Measurements from ENCODE around the gene CCDC184. TPM values are rescaled to one million over a fixed set of nuclear protein-coding genes. Genes with fewer than 3 reads are reported as not detected.

CCDC184 gene
- total and polyA plus RNA-seq, 2 of the 13 experiments (the other 11 are each of a cell fraction or from before 2014, with no cell fraction given): not detected

GRCh38 chr12:48157018-48157888 lies 26.2 kb upstream of the CCDC184 start, which contains the start of gene ASB8 (continued):
- TF ChIP-seq HNRNPLL (IDR thresholded peaks at IDR 0.05; ENCODE audit: low read depth, low read length, poor library complexity, severe bottlenecking): peak; percentile 90
- TF ChIP-seq ZNF512 (CRISPR knock-in tag; IDR thresholded peaks at IDR 0.05): no peak
- TF ChIP-seq KAT7 (CRISPR knock-in tag; IDR thresholded peaks at IDR 0.05; ENCODE audit: borderline replicate concordance): peak; percentile 31; the same call in 1 of the 2 replicates
- TF ChIP-seq IKZF1 (IDR thresholded peaks at IDR 0.05): no peak
- peak; percentile 98 for TF ChIP-seq TGIF2 (CRISPR knock-in tag; IDR thresholded peaks at IDR 0.05)
- no peak for TF ChIP-seq ZNF234 (CRISPR knock-in tag; conservative IDR thresholded peaks at IDR 0.05)
- TF ChIP-seq ZNF891 (CRISPR knock-in tag; IDR thresholded peaks at IDR 0.05): peak; percentile 54; the same call in 1 of the 2 replicates
- TF ChIP-seq EP300 (IDR thresholded peaks at IDR 0.05; ENCODE audit: low read depth in 2 of 2, low read length in 2 of 2): no peak
- TF ChIP-seq EP300 (CRISPR knock-in tag; IDR thresholded peaks at IDR 0.05; ENCODE audit: borderline replicate concordance): no peak; the same call in 1 of the 2 replicates
- TF ChIP-seq ZNF142 (CRISPR knock-in tag; IDR thresholded peaks at IDR 0.05): peak; percentile 65
- TF ChIP-seq, protein P1, sequence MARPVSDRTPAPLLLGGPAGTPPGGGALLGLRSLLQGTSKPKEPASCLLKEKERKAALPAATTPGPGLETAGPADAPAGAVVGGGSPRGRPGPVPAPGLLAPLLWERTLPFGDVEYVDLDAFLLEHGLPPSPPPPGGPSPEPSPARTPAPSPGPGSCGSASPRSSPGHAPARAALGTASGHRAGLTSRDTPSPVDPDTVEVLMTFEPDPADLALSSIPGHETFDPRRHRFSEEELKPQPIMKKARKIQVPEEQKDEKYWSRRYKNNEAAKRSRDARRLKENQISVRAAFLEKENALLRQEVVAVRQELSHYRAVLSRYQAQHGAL (CRISPR knock-in tag; IDR thresholded peaks at IDR 0.05; ENCODE audit: not compliant biosample characterization): no peak
- TF ChIP-seq KMT2A (CRISPR knock-in tag; IDR thresholded peaks at IDR 0.05): peak; percentile 87
- peak; percentile 63 for TF ChIP-seq YY1 (IDR thresholded peaks at IDR 0.05; ENCODE audit: insufficient read depth, insufficient replicate concordance, low read depth, low read length)
- TF ChIP-seq ZNF18 (CRISPR knock-in tag; IDR thresholded peaks at IDR 0.05; ENCODE audit: insufficient replicate concordance): peak; percentile 7
- TF ChIP-seq ZSCAN29 (CRISPR knock-in tag; conservative IDR thresholded peaks at IDR 0.05): no peak
- TF ChIP-seq ZBTB46 (CRISPR knock-in tag; IDR thresholded peaks at IDR 0.05; ENCODE audit: borderline replicate concordance): no peak
